ENCODE measurements around the gene PRKG2.

The PRKG2 gene

GRCh38 chr4:81085291-81085690 is 129.7 kb downstream of the PRKG2 start:
- DNase-seq = no peak

GRCh38 chr4:81084634-81085033 is 130.4 kb downstream of the PRKG2 start:
- no peak for DNase-seq

- peak; percentile 32 for DNase-seq
These were observed 131.0 kb downstream of the PRKG2 start for GRCh38 chr4:81084029-81084428.

DNA sequence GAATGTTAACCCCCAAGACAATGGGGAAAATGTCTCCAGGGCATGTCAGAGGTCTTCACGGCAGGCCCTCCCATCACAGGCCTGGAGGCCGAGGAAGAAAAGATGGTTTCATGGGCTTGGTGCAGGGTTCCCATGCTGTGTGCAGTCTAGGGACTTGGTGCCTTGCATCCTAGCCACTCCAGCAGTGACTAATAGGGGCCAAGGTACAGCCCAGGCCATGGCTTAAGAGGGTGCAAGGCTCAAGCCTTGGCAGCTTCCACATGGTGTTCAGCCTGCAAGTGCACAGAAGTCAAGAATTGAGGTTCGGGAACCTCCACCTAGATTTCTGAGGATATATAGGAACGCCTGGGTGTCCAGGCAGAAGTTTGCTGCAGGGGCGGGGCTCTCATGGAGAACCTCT is 133.9 kb downstream of the PRKG2 start:
- no peak for DNase-seq

DNA sequence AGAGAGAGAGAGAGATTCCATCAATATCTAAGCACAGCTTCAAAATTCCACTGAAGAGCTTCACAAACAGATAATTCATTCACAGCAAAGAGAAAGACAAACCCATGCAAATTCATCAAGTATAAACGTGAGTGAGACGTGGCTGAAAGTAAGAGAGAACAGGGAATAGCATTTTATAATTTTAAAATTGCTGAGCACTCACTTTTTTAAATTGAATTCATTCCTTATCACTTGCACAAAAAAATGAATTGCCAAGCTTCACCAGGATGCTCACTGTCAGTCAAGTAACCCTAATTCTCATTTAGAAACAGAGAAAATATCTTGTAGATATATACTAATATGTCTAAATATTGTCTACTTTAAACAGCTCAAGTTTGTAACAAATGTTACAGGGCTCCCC is 144.0 kb downstream of the PRKG2 start:
- no peak for DNase-seq

- peak; percentile 57 for DNase-seq
These were observed 145.2 kb downstream of the PRKG2 start for GRCh38 chr4:81069706-81070331.

DNA sequence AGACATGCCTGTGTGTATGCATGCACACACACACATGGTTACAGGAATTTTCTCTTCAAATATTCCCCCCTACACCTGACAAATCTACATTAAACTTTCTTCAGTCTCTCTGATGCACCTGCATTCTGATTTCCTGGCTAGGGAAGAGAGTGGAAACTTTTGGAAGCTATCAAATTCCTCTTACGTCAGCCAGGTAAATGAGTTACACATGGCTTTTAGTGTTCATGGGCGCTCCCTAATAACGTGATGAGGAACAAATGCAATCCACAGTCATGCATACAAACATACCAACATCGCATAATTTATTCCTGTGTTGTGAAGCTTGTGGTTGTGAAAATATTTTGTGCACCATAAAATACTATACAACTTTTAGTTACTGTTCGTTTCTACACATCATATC is 149.6 kb downstream of the PRKG2 start:
- DNase-seq = no peak

DNA sequence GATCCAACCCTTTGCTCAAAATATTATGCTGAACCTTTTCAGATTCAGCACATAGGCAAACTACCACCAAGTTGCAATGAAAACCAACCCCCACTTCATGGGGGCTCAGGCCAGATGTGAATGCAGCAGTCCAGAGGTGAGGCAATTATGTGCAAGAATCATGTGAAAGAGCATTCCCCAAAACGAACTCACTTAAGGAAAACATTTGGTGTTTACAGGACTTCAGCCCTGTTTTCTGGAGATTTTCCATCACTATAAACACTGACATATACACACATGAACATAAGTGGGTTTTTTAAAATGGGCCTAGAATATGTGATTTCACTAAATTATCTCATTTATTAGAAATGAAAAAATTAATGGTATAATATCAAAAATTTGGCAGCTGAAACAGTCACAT is 153.0 kb downstream of the PRKG2 start:
- DNase-seq = no peak

DNA sequence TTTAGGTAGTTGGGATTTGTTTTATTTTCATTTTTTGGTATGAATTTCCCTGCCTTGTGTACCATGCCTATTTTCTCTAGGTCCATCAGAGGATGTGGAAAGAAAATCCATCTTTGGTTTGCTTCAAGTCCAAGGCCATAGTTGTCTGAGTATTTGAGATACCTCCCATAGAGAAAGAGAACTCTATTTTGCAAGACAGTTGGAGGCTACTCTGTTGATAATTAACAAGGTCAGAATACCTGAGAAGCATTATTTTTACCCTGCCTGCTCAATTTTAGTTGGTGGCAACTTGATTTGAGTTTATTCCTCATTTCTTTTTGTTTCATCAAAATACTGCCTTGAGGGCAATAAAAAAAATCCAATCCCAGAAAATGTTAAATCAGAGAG is 153.7 kb downstream of the PRKG2 start:
- DNase-seq = no peak

DNA sequence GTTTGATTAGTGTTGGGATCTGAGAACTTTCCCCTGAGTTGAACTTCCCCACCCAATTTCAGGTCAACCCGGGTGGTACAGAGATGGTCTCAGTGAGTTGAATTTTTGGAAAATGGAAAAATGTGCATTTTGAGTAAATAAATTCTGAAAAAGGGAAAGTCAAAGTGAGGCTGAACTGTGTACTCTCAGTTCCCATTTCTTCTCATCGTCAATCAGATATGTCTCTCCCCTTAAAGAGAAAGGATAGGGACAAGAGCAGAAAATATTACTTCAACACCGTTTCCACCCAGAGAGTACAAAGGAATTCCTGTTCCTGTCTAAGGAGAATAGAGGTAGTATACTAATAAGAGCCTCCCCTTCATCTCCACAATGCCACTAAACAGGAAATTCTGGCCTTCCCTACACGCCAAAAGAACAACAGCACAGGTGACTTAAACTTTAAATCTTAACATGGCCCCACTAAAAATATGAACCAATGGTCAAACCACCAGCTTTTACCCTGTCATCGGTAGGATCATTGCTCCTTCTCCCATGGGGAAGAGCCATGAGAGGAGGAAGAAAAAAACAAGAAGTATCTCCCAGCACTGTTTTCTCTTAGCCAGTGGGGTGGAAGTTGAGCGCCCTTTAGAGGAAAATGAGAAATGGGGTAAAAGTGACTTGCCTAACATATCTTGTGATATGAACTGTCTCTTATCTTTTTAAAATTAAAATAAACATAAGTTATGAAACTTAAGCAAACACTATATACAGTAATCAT is 154.3 kb downstream of the PRKG2 start:
- DNase-seq = no peak

GRCh38 chr4:81058621-81059020 is 156.4 kb downstream of the PRKG2 start:
- DNase-seq = no peak

GRCh38 chr4:81052119-81053068 is 162.6 kb downstream of the PRKG2 start:
- DNase-seq = peak; percentile 41

GRCh38 chr4:81049907-81050306 is 165.1 kb downstream of the PRKG2 start:
- DNase-seq = no peak

GRCh38 chr4:81049330-81049729 is 165.7 kb downstream of the PRKG2 start:
- DNase-seq = no peak

DNA sequence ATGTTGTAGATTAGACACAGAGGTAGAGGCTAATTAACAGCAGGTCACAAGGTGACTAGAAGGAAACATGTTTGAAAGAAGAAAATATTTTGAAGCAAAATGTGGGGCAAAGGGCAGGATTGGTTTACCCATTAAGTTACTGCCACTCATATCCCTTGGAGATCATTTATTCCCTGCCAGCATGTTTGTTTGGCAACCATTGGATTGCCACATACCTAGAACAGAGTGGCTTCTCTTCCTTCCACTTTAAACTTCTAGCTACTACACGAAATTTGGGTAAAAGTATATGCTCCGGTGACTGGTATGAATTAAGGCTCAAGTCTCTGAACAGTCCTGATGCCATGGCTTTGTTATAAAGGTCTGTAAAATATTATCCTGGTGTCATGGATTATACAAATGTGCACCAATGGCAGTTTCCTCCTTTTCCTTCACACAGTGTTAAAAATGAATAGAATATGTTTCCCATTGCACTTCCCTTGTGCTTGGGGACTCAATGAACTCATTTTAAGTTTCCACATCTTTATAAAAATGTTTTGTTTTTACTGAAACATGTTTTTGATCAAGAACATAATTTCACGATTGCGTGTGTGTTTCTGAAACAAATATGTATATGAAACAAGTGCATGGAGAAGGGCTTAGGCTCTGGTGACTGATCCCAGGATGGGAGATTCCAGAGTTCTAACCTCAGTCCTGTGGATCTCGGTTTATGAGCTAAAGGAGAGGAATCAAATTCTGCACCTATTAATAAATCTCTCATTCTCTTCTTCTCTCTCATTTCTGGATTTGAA is 172.2 kb downstream of the PRKG2 start:
- no peak for DNase-seq

DNA sequence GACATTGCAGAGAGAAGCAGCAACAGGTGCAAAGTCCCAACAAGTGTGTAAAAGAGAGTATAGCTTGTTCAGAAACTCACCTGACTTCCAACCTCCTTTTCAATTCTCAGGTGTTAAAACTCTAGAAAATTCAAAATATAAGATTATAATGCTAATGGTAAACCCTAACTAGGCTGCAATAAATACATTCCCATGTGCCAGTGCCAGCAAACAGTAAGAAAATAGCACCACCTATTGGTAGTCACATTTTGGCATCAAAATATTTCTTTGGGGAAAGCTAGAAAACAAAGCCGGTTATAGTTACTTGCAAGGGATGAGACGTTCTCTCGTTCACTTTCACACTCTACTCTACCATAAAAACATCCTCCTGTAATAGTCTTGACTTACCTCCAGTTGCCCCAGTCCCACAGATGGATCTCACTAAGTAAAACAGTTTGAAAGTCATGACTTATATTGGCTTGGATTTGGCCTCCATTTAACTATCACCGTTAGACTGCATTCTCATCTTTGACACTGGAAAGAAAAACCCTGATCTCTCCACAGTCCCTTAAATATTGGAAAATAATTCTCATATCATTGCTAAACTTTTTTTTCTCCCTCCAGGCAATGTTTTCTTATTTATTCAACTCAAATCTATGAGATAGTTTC is 174.9 kb downstream of the PRKG2 start:
- DNase-seq = peak; percentile 41

DNA sequence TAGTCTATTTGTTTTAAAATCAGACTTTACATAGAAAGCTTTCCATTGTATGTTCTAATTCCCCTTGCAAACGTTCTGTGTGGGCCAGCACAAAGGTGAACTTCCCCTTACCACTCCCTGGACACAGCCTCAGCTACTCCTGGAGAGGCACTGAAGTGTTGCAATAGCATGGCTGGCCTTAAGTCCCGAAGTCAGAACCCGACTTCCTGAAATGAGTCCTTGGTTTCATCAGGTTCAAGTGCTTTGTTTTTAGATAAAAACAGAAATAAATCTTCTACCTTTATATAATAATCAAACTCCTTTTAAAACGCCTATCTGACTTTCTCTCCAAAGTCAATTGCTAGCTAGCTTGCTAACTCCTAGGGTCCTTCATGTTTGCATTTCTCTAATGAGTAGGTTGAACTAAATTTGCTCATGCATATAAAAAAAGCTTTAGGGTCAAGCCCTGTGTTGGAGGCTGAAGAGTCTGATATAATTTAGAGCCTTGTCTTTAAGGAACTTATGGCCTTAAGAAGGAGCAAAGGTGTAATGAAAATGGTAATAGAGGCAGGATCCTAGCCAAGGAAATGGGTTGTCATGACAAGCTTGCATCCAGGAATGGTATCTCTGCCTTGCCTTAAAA is 175.6 kb downstream of the PRKG2 start:
- DNase-seq = peak; percentile 18

DNA sequence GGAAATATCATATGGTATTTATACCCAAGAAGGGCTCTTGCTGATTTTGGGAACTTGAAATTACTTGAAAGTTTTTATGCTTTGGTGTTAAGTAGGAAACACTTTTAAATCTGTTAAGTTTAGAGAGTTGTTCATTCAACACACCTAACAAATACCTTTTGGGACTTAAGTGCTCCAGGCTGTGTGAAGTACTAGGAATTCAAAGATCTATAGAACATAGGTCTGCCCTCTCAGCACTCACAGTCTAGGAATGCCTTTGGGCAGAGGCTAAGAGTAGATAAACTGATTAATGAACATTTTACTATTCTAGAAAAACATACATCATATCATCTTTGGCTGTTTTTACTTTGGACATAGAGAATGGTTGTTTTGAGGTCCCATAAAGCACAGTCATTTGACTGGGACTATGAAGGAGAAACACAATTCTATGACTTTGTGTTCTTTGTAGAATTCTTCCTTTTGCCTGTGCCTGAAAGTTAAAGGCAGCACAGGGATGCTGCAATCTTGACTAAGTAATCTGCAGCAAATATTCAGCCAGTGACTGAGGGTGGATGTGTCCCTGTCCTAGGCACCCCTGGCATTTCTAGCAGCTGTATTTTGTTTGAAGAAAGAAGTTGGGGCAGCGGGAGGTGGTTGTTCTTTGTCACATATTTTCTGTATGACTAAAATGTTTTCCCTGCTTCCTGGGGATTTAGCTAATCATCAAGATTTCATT is 176.2 kb downstream of the PRKG2 start:
- no peak for DNase-seq

Measured in kidney glomerular epithelial cell (primary cell).